Stomach (tissue), 9 donors: ENCODE measurements around the gene SET. TPM values are rescaled to one million over a fixed set of nuclear protein-coding genes. Genes with fewer than 3 reads are reported as not detected.

Experiments used
- DNase-seq, 2 donors: peaks; one replicate each; pipeline versions ENCODE4 v3.0.0 to v3.0.0-alpha.2; 2013 to 2019
- H3K27ac ChIP-seq, 5 donors: fragments of 200-600 bp in 4 of 5; sonication (generic) in 4 of 5; one replicate each; pipeline ENCODE4 v1.5.1; 2013 to 2019; ENCODE audit warnings: mild to moderate bottlenecking in 1 of 5, moderate library complexity in 1 of 5
- H3K27me3 ChIP-seq, 3 donors: fragments of 200-600 bp; sonication (generic); one replicate each; pipeline ENCODE4 v1.5.1; 2017 to 2019; ENCODE audit warnings: mixed run types in 1 of 3
- H3K36me3 ChIP-seq, 4 donors: fragments of 200-600 bp; sonication (generic); 1 replicate in 3 of 4; 2 replicates in 1 of 4; pipeline ENCODE4 v1.5.1; 2016 to 2019
- H3K4me1 ChIP-seq, 4 donors: fragments of 200-600 bp; sonication (generic); one replicate each; pipeline ENCODE4 v1.5.1; 2016 to 2019
- H3K4me3 ChIP-seq, 4 donors: fragments of 200-600 bp; sonication (generic) in 3 of 4; one replicate each; pipeline ENCODE4 v1.5.1; 2016 to 2019; ENCODE audit warnings: mild to moderate bottlenecking in 1 of 4
- H3K9me3 ChIP-seq, 4 donors: fragments of 200-600 bp; sonication (generic); one replicate each; pipeline ENCODE4 v1.5.1; 2016 to 2019
- CTCF ChIP-seq, 7 experiments: fragments of 450-650 bp in 4 of 7; fragments of 200-600 bp in 3 of 7; sonication (generic) in 3 of 7; IDR thresholded peaks; one replicate each; pipeline ENCODE4 v1.5.1; 2016 to 2019; ENCODE audit warnings: antibody characterized with exemption in 7 of 7, control low read depth in 2 of 7, mild to moderate bottlenecking in 1 of 7
- EP300 ChIP-seq: sonication (generic); formaldehyde crosslinking; IDR thresholded peaks from one replicate; pipeline ENCODE4 v1.6.1; 2017; ENCODE audit warnings: antibody characterized with exemption
- POLR2A ChIP-seq, 4 donors: fragments of 450-650 bp; IDR thresholded peaks; one replicate each; pipeline ENCODE4 v1.6.1; 2016; ENCODE audit warnings: antibody characterized with exemption in 4 of 4, control low read depth in 2 of 4, mild to moderate bottlenecking in 1 of 4, moderate library complexity in 1 of 4
- POLR2AphosphoS5 ChIP-seq, 3 donors: sonication (generic); formaldehyde crosslinking; IDR thresholded peaks; one replicate each; pipeline ENCODE4 v1.6.1; 2016; ENCODE audit warnings: antibody characterized with exemption in 3 of 3
- WGBS, 5 donors: extraction: QIAGEN DNeasy Blood & Tissue Kit in 3 of 5; methylation state at CpG; one replicate each; pipeline versions ENCODE4 v1.1.5 to v1.1.7; 2013 to 2018; 5-methylcytosine and 5-hydroxymethylcytosine counted together
- intact Hi-C: fragments of 100-400 bp; cut with DNase I; formaldehyde crosslinking; loops from one replicate; pipeline ENCODE4 v1.15.1; 2023; ENCODE audit warnings: low total_unique reads
- polyA plus RNA-seq, 3 donors: library from polyadenylated mRNA; stranded (reverse); fragments of 200-250 nt; gene quantifications; one replicate each; pipeline ENCODE4 v1.2.3, GENCODE V29; 2013
- small RNA-seq, 4 donors: library from RNA; depleted of rRNA; stranded (forward); fragments of <200 nt; gene quantifications; one replicate each; pipeline ENCODE3, GENCODE V24; 2016
- total RNA-seq, 5 donors: library from RNA; depleted of rRNA; stranded (reverse); fragments of >200 nt; gene quantifications; one replicate each; pipeline versions ENCODE4 v1.1.0 to v1.2.3, GENCODE V29; 2014 to 2016
- donor health status: healthy with polysubstance abuse.
- donor health status: Bipolar disorder and iron deficiency.
- donor health status: healthy.

The SET gene
- total and polyA plus RNA-seq, 8 donors, result 49.0 to 489 (median 117) TPM

GRCh38 chr9:128743421-128743820 is 54.4 kb downstream of the SET start:
- no peak overlapping the region for H3K4me3 ChIP-seq
- peaks cover 30 to 73% (median 72%) of the 10 kb centered on the region in 4 donors for H3K36me3 ChIP-seq
- H3K27ac ChIP-seq, result no peak overlapping the region
- H3K9me3 ChIP-seq, result no peaks in the 10 kb centered on the region
- intact Hi-C loops, result no loop called here
- no peak for TF ChIP-seq POLR2AphosphoS5 (IDR thresholded peaks at IDR 0.05)
- no peak for TF ChIP-seq CTCF (IDR thresholded peaks at IDR 0.05)
- TF ChIP-seq POLR2A (IDR thresholded peaks at IDR 0.05), result no peak
- TF ChIP-seq EP300, result no peak
- H3K4me1 ChIP-seq, result no peaks in the 10 kb centered on the region
- 92 to 100% (median 96%) methylated on average over 1 of the region's 1 CpG for WGBS, 5 donors
- no peaks in the 10 kb centered on the region for H3K27me3 ChIP-seq
- DNase-seq, result no peak

Small RNA genes lying within 50 kb of the gene (small RNA-seq; reads per million reads assigned to genes)
- 0 reads per million in 4 donors for gene RF00017
- gene RN7SL560P, result 0 reads per million in 4 donors

Other genes with a start within 250 kb of the SET start
- gene ODF2, start 233.2 kb upstream of the SET start, total RNA-seq, result 10 to 100 TPM in 4 of 5 donors, 1 to 10 TPM in 1; 9.4 to 42.4 (median 19.4) TPM
- gene ODF2, start 233.2 kb upstream of the SET start, polyA plus RNA-seq, result 10 to 100 TPM in 1 of 3 donors, 1 to 10 TPM in 2; 7.2 to 12.7 (median 9.3) TPM
- 10 to 100 TPM; 12.7 to 33.5 (median 23.9) TPM for gene GLE1, start 184.5 kb upstream of the SET start, total RNA-seq
- 10 to 100 TPM; 10.3 to 14.7 (median 10.8) TPM for gene GLE1, start 184.5 kb upstream of the SET start, polyA plus RNA-seq
- gene SPTAN1, start 136.6 kb upstream of the SET start, total RNA-seq, result 100 to 1,000 TPM; 272 to 726 (median 399) TPM
- 100 to 1,000 TPM in 1 of 3 donors, 10 to 100 TPM in 2; 41.4 to 104 (median 49.0) TPM for gene SPTAN1, start 136.6 kb upstream of the SET start, polyA plus RNA-seq
- gene DYNC2I2, start 32.4 kb upstream of the SET start, total RNA-seq, result 100 to 1,000 TPM in 2 of 5 donors, 10 to 100 TPM in 2, 1 to 10 TPM in 1; 2.9 to 125 (median 33.9) TPM
- 10 to 100 TPM; 46.3 to 67.5 (median 60.2) TPM for gene DYNC2I2, start 32.4 kb upstream of the SET start, polyA plus RNA-seq
- 10 to 100 TPM in 3 of 5 donors, 1 to 10 TPM in 2; 5.0 to 23.2 (median 13.3) TPM for gene PKN3, start 13.3 kb downstream of the SET start, total RNA-seq
- 1 to 10 TPM; 5.3 to 8.0 (median 7.7) TPM for gene PKN3, start 13.3 kb downstream of the SET start, polyA plus RNA-seq
- 100 to 1,000 TPM in 1 of 5 donors, 10 to 100 TPM in 2, 1 to 10 TPM in 2; 3.5 to 116 (median 20.0) TPM for gene ZDHHC12, start 34.9 kb downstream of the SET start, total RNA-seq
- gene ZDHHC12, start 34.9 kb downstream of the SET start, polyA plus RNA-seq, result 10 to 100 TPM; 57.1 to 90.5 (median 60.5) TPM
- gene ZER1, start 82.7 kb downstream of the SET start, total RNA-seq, result 100 to 1,000 TPM in 1 of 5 donors, 10 to 100 TPM in 4; 25.5 to 214 (median 68.3) TPM
- 10 to 100 TPM; 16.3 to 19.2 (median 18.8) TPM for gene ZER1, start 82.7 kb downstream of the SET start, polyA plus RNA-seq
- 10 to 100 TPM in 3 of 5 donors, 1 to 10 TPM in 2; 5.8 to 50.6 (median 11.4) TPM for gene TBC1D13, start 98.0 kb downstream of the SET start, total RNA-seq
- 10 to 100 TPM; 11.3 to 13.9 (median 11.6) TPM for gene TBC1D13, start 98.0 kb downstream of the SET start, polyA plus RNA-seq
- 100 to 1,000 TPM in 1 of 5 donors, 10 to 100 TPM in 2, 1 to 10 TPM in 2; 5.0 to 186 (median 38.5) TPM for gene ENDOG, start 129.3 kb downstream of the SET start, total RNA-seq
- 10 to 100 TPM; 22.9 to 32.5 (median 30.4) TPM for gene ENDOG, start 129.3 kb downstream of the SET start, polyA plus RNA-seq
- 100 to 1,000 TPM in 1 of 5 donors, 10 to 100 TPM in 4; 11.1 to 104 (median 14.2) TPM for gene SPOUT1, start 140.6 kb downstream of the SET start, total RNA-seq
- 10 to 100 TPM; 13.4 to 31.3 (median 29.4) TPM for gene SPOUT1, start 140.6 kb downstream of the SET start, polyA plus RNA-seq
- gene KYAT1, start 192.7 kb downstream of the SET start, total RNA-seq, result 10 to 100 TPM in 2 of 5 donors, 1 to 10 TPM in 2, under 1 TPM in 1; 0.58 to 25.7 (median 6.1) TPM
- gene KYAT1, start 192.7 kb downstream of the SET start, polyA plus RNA-seq, result 1 to 10 TPM; 4.8 to 7.5 (median 5.3) TPM
- 10 to 100 TPM; 14.7 to 63.7 (median 25.1) TPM for gene LRRC8A, start 192.9 kb downstream of the SET start, total RNA-seq
- gene LRRC8A, start 192.9 kb downstream of the SET start, polyA plus RNA-seq, result 10 to 100 TPM; 11.2 to 22.7 (median 13.6) TPM
- 10 to 100 TPM in 4 of 5 donors, 1 to 10 TPM in 1; 1.4 to 37.3 (median 13.8) TPM for gene PHYHD1, start 231.8 kb downstream of the SET start, total RNA-seq
- 10 to 100 TPM; 43.9 to 55.8 (median 49.1) TPM for gene PHYHD1, start 231.8 kb downstream of the SET start, polyA plus RNA-seq